Measurements from ENCODE around the gene PFN3.

DNA sequence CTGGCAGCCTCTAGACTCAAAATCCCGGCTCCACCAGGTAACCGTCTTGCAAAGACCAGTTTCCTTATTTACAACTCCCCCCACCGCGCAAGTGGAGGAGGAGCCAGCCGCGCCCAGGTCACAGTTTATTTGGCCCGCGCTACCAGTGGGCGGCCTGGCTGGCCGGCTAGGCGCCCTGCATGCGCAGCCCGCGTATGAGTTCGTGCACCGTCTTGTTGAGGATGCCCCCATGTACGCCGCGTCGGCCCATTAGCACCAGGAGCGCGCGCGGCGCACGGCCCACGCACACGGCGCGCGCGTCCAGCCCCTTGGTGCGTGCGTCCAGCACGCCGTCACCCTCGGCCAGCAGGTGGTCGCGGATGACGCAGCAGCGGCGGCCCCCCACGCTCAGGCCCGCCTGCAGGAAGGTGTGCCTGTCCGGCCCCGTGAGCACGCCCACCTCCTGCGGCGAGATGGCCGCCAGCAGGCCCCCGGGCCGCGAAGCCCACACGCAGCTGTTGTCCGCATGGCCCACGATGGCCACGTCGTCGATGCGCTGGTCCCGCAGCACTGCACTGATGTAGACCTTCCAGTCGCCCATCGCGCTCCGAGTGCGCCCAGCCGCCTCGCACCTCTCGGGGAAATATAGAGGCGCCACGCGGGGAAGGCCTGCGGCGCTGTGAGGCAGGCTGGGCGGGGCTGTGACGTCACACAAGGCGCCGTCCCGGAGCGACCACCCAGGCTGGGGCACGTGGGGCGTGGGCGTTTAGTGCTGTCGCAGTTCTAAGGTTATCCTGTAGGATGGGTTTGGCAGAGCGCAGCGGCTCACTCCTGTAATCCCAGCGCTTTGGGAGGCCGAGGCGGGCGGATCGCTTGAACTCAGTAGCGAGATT, at the start of gene PFN3:
- no peak for TF ChIP-seq POLR2A (IDR thresholded peaks at IDR 0.05)
- TF ChIP-seq, protein P1, sequence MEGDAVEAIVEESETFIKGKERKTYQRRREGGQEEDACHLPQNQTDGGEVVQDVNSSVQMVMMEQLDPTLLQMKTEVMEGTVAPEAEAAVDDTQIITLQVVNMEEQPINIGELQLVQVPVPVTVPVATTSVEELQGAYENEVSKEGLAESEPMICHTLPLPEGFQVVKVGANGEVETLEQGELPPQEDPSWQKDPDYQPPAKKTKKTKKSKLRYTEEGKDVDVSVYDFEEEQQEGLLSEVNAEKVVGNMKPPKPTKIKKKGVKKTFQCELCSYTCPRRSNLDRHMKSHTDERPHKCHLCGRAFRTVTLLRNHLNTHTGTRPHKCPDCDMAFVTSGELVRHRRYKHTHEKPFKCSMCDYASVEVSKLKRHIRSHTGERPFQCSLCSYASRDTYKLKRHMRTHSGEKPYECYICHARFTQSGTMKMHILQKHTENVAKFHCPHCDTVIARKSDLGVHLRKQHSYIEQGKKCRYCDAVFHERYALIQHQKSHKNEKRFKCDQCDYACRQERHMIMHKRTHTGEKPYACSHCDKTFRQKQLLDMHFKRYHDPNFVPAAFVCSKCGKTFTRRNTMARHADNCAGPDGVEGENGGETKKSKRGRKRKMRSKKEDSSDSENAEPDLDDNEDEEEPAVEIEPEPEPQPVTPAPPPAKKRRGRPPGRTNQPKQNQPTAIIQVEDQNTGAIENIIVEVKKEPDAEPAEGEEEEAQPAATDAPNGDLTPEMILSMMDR (IDR thresholded peaks at IDR 0.05) = no peak

Measured in vagina (tissue), 2 donors.